ENCODE results near the gene ATP6V1G3.

The ATP6V1G3 gene

DNA sequence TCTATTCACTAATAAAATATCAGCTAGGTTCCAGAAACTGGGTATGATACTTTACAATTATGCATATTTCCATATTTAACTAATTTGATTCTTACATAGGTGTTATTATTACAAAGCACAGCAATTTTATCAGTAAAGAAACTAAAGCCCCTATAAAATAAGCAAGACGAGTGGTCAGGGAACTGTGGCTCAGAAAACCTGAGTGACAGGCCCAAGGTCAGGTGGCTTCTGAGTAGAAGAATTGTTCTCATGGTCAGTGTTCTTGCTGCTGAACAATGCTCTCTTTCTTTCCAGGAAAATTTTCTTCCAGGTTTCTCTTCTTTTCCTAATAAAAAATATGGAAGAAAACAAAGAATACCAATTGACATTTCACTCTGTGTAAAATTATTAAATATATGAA, 2.2 kb upstream of the ATP6V1G3 start:
- TF ChIP-seq EZH2phosphoT487 (conservative IDR thresholded peaks at IDR 0.05; ENCODE audit: low read length), result no peak
- TF ChIP-seq, protein P1, sequence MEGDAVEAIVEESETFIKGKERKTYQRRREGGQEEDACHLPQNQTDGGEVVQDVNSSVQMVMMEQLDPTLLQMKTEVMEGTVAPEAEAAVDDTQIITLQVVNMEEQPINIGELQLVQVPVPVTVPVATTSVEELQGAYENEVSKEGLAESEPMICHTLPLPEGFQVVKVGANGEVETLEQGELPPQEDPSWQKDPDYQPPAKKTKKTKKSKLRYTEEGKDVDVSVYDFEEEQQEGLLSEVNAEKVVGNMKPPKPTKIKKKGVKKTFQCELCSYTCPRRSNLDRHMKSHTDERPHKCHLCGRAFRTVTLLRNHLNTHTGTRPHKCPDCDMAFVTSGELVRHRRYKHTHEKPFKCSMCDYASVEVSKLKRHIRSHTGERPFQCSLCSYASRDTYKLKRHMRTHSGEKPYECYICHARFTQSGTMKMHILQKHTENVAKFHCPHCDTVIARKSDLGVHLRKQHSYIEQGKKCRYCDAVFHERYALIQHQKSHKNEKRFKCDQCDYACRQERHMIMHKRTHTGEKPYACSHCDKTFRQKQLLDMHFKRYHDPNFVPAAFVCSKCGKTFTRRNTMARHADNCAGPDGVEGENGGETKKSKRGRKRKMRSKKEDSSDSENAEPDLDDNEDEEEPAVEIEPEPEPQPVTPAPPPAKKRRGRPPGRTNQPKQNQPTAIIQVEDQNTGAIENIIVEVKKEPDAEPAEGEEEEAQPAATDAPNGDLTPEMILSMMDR (IDR thresholded peaks at IDR 0.05; ENCODE audit: insufficient read depth, low read length, poor library complexity, severe bottlenecking), result no peak
- peak overlapping the region; percentile 97 for H3K4me2 ChIP-seq (ENCODE audit: low read depth, low read length, poor library complexity, severe bottlenecking)

DNA sequence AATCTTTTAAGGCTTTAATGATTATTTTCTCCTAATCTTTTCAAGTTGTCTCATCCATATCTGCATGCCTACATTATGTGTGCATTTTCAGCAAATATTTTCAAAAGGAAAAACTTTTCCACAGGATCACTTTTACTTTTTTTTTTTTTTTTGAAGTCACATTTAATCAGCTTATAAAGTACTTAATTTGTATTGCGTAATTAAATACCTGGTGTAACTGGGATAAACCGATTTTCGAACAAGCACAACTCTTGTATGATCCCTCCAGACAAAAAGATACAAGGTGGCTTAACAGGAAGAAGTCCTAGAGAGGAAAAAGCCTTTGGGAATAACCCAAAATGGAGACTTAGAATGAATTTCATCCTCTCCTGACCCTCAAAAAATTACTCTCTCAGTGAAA, 1.3 kb upstream of the ATP6V1G3 start:
- Histone ChIP-seq H3K9me3 (ENCODE audit: insufficient read depth, low read length) (no peaks in the 10 kb centered on the region), H4K20me1 (ENCODE audit: low read depth, low read length) (no peaks in the 10 kb centered on the region), H3K4me2 (ENCODE audit: low read depth, low read length, poor library complexity, severe bottlenecking) (peak overlapping the region; percentile 97), H3K79me2 (ENCODE audit: insufficient read depth, low read length) (peaks cover 8% of the 10 kb centered on the region; the same call in 1 of the 2 replicates), H2AFZ (ENCODE audit: low read depth, low read length, severe bottlenecking) (no peak overlapping the region), H3K9me2 (replicated peaks; ENCODE audit: insufficient read depth, low read length) (no peaks in the 10 kb centered on the region), H3F3A (ENCODE audit: insufficient read depth) (peaks cover 48% of the 10 kb centered on the region; the same call in 1 of the 2 replicates), H3K9ac (ENCODE audit: low read length) (peak overlapping the region; percentile 11; the same call in 1 of the 2 replicates), H3K27me3 (ENCODE audit: low read length) (no peaks in the 10 kb centered on the region), H3K27ac (ENCODE audit: low read depth, low read length) (peak overlapping the region; percentile 84), H3K36me3 (ENCODE audit: low read length) (0 out of 2 replicates have a peak, but pooled peaks cover 3% of the 10 kb centered on the region), H3K4me3 (ENCODE audit: insufficient read depth, low read length, poor library complexity, severe bottlenecking) (no peak overlapping the region)
- TF ChIP-seq, protein P1 (IDR thresholded peaks at IDR 0.05; ENCODE audit: insufficient read depth, low read length, poor library complexity, severe bottlenecking), result no peak
- TF ChIP-seq EZH2phosphoT487 (conservative IDR thresholded peaks at IDR 0.05; ENCODE audit: low read length), result no peak

More for the DNA sequence above, 2.2 kb upstream of the ATP6V1G3 start:
- no peaks in the 10 kb centered on the region for H4K20me1 ChIP-seq (ENCODE audit: low read depth, low read length)
- H3K79me2 ChIP-seq (ENCODE audit: insufficient read depth, low read length), result 0 out of 2 replicates have a peak, but pooled peaks cover 4% of the 10 kb centered on the region
- H3K27me3 ChIP-seq (ENCODE audit: low read length), result no peaks in the 10 kb centered on the region
- peaks cover 45% of the 10 kb centered on the region; the same call in 1 of the 2 replicates for H3F3A ChIP-seq (ENCODE audit: insufficient read depth)
- no peaks in the 10 kb centered on the region for H3K9me3 ChIP-seq (ENCODE audit: insufficient read depth, low read length)
- H2AFZ ChIP-seq (ENCODE audit: low read depth, low read length, severe bottlenecking), result no peak overlapping the region
- peak overlapping the region; percentile 84 for H3K27ac ChIP-seq (ENCODE audit: low read depth, low read length)
- no peaks in the 10 kb centered on the region for H3K9me2 ChIP-seq (replicated peaks; ENCODE audit: insufficient read depth, low read length)
- peak overlapping the region; percentile 6 for H3K4me3 ChIP-seq (ENCODE audit: insufficient read depth, low read length, poor library complexity, severe bottlenecking)
- peak overlapping the region; percentile 11; the same call in 1 of the 2 replicates for H3K9ac ChIP-seq (ENCODE audit: low read length)
- H3K36me3 ChIP-seq (ENCODE audit: low read length), result 0 out of 2 replicates have a peak, but pooled peaks cover 3% of the 10 kb centered on the region

DNA sequence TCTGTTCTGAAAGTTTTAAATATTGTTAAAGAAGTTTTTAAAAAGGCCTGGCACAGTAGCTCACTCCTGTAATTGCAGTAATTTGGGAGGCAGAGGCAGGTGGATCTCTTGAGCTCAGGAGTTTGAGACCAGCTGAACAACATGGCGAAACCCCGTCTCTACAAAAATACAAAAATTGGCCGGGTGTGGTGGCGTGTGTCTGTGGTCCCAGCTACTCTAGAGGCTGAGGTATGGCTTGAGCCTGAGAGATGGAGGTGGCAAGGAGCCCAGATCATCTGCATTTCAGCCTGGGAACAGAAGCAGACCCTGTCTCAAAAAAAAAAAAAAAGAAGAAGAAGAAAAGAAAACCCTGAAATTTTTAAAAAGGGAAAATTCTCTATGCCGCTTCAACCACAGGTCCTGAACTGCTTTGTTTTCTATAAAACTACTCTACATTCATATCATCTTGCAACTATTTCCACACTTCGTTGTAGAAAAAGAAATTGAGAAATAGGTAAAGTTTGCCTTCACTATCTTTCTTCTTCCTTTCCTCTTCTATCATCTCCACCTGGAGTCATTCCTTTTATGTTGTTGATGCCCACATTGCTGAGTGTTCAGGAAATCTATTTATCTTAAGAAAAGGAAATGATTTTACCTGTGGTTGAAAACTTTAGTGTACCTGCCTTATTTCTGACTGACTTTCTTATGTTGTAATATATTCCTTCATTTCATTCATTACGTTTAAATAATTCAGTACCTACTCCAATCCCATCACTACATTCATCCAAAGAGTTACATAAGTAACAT, 1.7 kb downstream of the ATP6V1G3 start:
- H3K4me2 ChIP-seq (ENCODE audit: low read depth, low read length, poor library complexity, severe bottlenecking), result peak overlapping the region; percentile 97
- peak overlapping the region; percentile 89 for H3K27ac ChIP-seq (ENCODE audit: low read depth, low read length)
- no peaks in the 10 kb centered on the region for H3K9me3 ChIP-seq (ENCODE audit: insufficient read depth, low read length)
- H3F3A ChIP-seq (ENCODE audit: insufficient read depth), result peaks cover 59% of the 10 kb centered on the region
- H2AFZ ChIP-seq (ENCODE audit: low read depth, low read length, severe bottlenecking), result peak overlapping the region; percentile 46
- no peaks in the 10 kb centered on the region for H3K27me3 ChIP-seq (ENCODE audit: low read length)
- no peaks in the 10 kb centered on the region for H4K20me1 ChIP-seq (ENCODE audit: low read depth, low read length)
- peak overlapping the region; percentile 52 for H3K4me3 ChIP-seq (ENCODE audit: insufficient read depth, low read length, poor library complexity, severe bottlenecking)
- no peaks in the 10 kb centered on the region for H3K36me3 ChIP-seq (ENCODE audit: low read length)
- TF ChIP-seq, protein P1 (IDR thresholded peaks at IDR 0.05; ENCODE audit: insufficient read depth, low read length, poor library complexity, severe bottlenecking), result no peak
- no peak for TF ChIP-seq EZH2phosphoT487 (conservative IDR thresholded peaks at IDR 0.05; ENCODE audit: low read length)
- no peaks in the 10 kb centered on the region for H3K9me2 ChIP-seq (replicated peaks; ENCODE audit: insufficient read depth, low read length)
- H3K9ac ChIP-seq (ENCODE audit: low read length), result peak overlapping the region; percentile 61
- peaks cover 14% of the 10 kb centered on the region; the same call in 1 of the 2 replicates for H3K79me2 ChIP-seq (ENCODE audit: insufficient read depth, low read length)

Data from SU-DHL-6 (cell line).